A549 (cell line): ENCODE data around the gene PPP1R18. TPM values are rescaled to one million over a fixed set of nuclear protein-coding genes. Genes with fewer than 3 reads are reported as not detected.

Source experiments
- ATAC-seq, 2 experiments: fragments of 200-7000 bp in 1 of 2; fragments of >200 bp in 1 of 2; cut with Nextera tagmentation in 1 of 2; cut with Tn5 transposase in 1 of 2; 3 replicates each; pipeline versions ENCODE4 v1.8.0 to v1.9.1; 2018 to 2020; ENCODE audit warnings: mild to moderate bottlenecking in 1 of 2, moderate library complexity in 1 of 2
- CTCF ChIA-PET: fragments of 300-600 bp; sonication (Branson Sonifier 250); formaldehyde crosslinking; extraction: SDS; loops from one replicate; lab custom pipeline; 2021; ENCODE audit warnings: antibody characterized with exemption, inconsistent platforms; lab: Yijun Ruan, JAX
- POLR2A ChIA-PET: fragments of 350-600 bp; formaldehyde crosslinking; extraction: SDS; loops from one replicate; lab custom pipeline; 2021; ENCODE audit warnings: antibody characterized with exemption, inconsistent platforms; lab: Yijun Ruan, JAX
- DNase-seq, 2 experiments: peaks; one replicate each; pipeline versions ENCODE4 v3.0.0 to v3.0.0-alpha.2; 2011 to 2016; ENCODE audit warnings: low read depth in 1 of 2, low spot score in 1 of 2
- FAIRE-seq: peaks from 2 replicates; lab custom pipeline; 2011; peaks lifted over from hg19 to GRCh38; lab: Jason Lieb, UNC
- H3K27ac ChIP-seq, 2 experiments: fragments of >200 bp; sonication (Bioruptor Twin); formaldehyde crosslinking; 3 replicates each; pipeline ENCODE4 v1.5.1; 2016 to 2017
- H3K4me1 ChIP-seq: fragments of >200 bp; sonication (Bioruptor Twin); formaldehyde crosslinking; 3 replicates; pipeline ENCODE4 v1.6.1; 2016
- H3K4me2 ChIP-seq: fragments of >200 bp; sonication (Bioruptor Twin); formaldehyde crosslinking; 3 replicates; pipeline ENCODE4 v1.6.1; 2016
- H3K4me3 ChIP-seq: fragments of >200 bp; sonication (Bioruptor Twin); formaldehyde crosslinking; 3 replicates; pipeline ENCODE4 v1.5.1; 2016
- H3K9me3 ChIP-seq: fragments of >200 bp; sonication (Bioruptor Twin); formaldehyde crosslinking; 3 replicates; pipeline ENCODE4 v1.6.1; 2016
- ATOH8 ChIP-seq: fragments of 250-450 bp; sonication (Bioruptor Pico); IDR thresholded peaks from 2 replicates; pipeline ENCODE4 v1.5.0; 2020; ENCODE audit warnings: low read depth, mild to moderate bottlenecking, moderate library complexity
- CBX8 ChIP-seq: fragments of 200-600 bp; sonication (generic); IDR thresholded peaks from 2 replicates; pipeline ENCODE4 v1.6.1; 2016
- CEBPB ChIP-seq, 2 experiments: fragments of >200 bp in 1 of 2; sonication (Bioruptor Twin) in 1 of 2; formaldehyde crosslinking in 1 of 2; IDR thresholded peaks; 2 replicates each; pipeline ENCODE4 v1.6.1; 2012 to 2016
- CTCF ChIP-seq: fragments of >200 bp; sonication (Bioruptor Twin); formaldehyde crosslinking; IDR thresholded peaks from 3 replicates; pipeline ENCODE4 v1.5.1; 2016
- EHF ChIP-seq: fragments of 250-450 bp; sonication (Bioruptor Pico); IDR thresholded peaks from 2 replicates; pipeline ENCODE4 v1.5.0; 2020; ENCODE audit warnings: mild to moderate bottlenecking
- EP300 ChIP-seq, 2 experiments: fragments of >200 bp; sonication (Bioruptor Twin); formaldehyde crosslinking; IDR thresholded peaks; 2 replicates in 1 of 2; 3 replicates in 1 of 2; pipeline ENCODE4 v1.6.1; 2016 to 2017
- FOSL2 ChIP-seq, 2 experiments: fragments of 450-650 bp in 1 of 2; fragments of >200 bp in 1 of 2; sonication (Bioruptor Twin) in 1 of 2; formaldehyde crosslinking; IDR thresholded peaks; 2 replicates each; pipeline versions ENCODE4 v1.5.0 to v1.6.1; 2016 to 2020; ENCODE audit warnings: mild to moderate bottlenecking in 1 of 2, moderate library complexity in 1 of 2
- GATA3 ChIP-seq: IDR thresholded peaks from 2 replicates; pipeline ENCODE4 v1.6.1; 2012; ENCODE audit warnings: borderline replicate concordance
- HES2 ChIP-seq: fragments of >200 bp; sonication (Bioruptor Twin); formaldehyde crosslinking; IDR thresholded peaks from 2 replicates; pipeline ENCODE4 v1.6.1; 2016
- HOXA7 ChIP-seq: fragments of 250-450 bp; sonication (Bioruptor Pico); IDR thresholded peaks from 2 replicates; pipeline ENCODE4 v1.5.0; 2020; ENCODE audit warnings: mild to moderate bottlenecking, moderate library complexity
- MAFK ChIP-seq: fragments of 450-650 bp; IDR thresholded peaks from 2 replicates; pipeline ENCODE4 v1.6.1; 2014; ENCODE audit not compliant: partially characterized antibody
- MAZ ChIP-seq: fragments of 150-350 bp; IDR thresholded peaks from 2 replicates; pipeline ENCODE4 v1.6.1; 2014; ENCODE audit warnings: antibody characterized with exemption, low read depth, low read length, borderline replicate concordance
- MYC ChIP-seq: IDR thresholded peaks from 2 replicates; pipeline ENCODE4 v1.6.1; 2012; ENCODE audit warnings: mild to moderate bottlenecking, inconsistent platforms, low read length, improper control_type of control experiment, borderline replicate concordance
- NFE2L2 ChIP-seq: fragments of 150-350 bp; conservative IDR thresholded peaks from 2 replicates; pipeline ENCODE4 v1.6.1; 2014; ENCODE audit warnings: low read length
- PBX3 ChIP-seq: IDR thresholded peaks from 2 replicates; pipeline ENCODE4 v1.6.1; 2012
- PHF8 ChIP-seq: fragments of 200-600 bp; sonication (generic); IDR thresholded peaks from 2 replicates; pipeline ENCODE4 v1.6.1; 2016; ENCODE audit warnings: low read depth, mild to moderate bottlenecking, antibody characterized with exemption, moderate library complexity, borderline replicate concordance
- POLR2A ChIP-seq: IDR thresholded peaks from 2 replicates; pipeline ENCODE4 v1.6.1; 2012; ENCODE audit warnings: mild to moderate bottlenecking, low read length
- RARB ChIP-seq: fragments of 250-450 bp; sonication (Bioruptor Pico); IDR thresholded peaks from 2 replicates; pipeline ENCODE4 v1.8.0; 2021; ENCODE audit warnings: mild to moderate bottlenecking, moderate library complexity
- TP53 ChIP-seq: fragments of 250-450 bp; sonication (Bioruptor Pico); IDR thresholded peaks from 2 replicates; pipeline ENCODE4 v1.5.0; 2021; ENCODE audit warnings: mild to moderate bottlenecking, moderate library complexity
- ZFP36 ChIP-seq: fragments of 450-650 bp; IDR thresholded peaks from 2 replicates; pipeline ENCODE4 v1.6.1; 2014; ENCODE audit warnings: borderline replicate concordance; ENCODE audit not compliant: partially characterized antibody
- ZNF302 ChIP-seq: fragments of 250-450 bp; sonication (Bioruptor Pico); IDR thresholded peaks from 2 replicates; pipeline ENCODE4 v1.9.0; 2021; ENCODE audit warnings: inconsistent platforms, mild to moderate bottlenecking, moderate library complexity
- ZSCAN20 ChIP-seq: fragments of 250-450 bp; sonication (Bioruptor Pico); IDR thresholded peaks from 2 replicates; pipeline ENCODE4 v1.8.0; 2022; ENCODE audit warnings: mild to moderate bottlenecking, moderate library complexity
- WGBS: methylation state at CpG from one replicate; pipeline ENCODE4 v1.1.6; 2017; ENCODE audit errors: missing lambda C conversion rate; 5-methylcytosine and 5-hydroxymethylcytosine counted together
- polyA minus RNA-seq: library from RNA; depleted of rRNA, polyadenylated mRNA; stranded (reverse); fragments of >200 nt; gene quantifications from 2 replicates; pipeline ENCODE4 v1.2.3, GENCODE V29; 2011; rRNA and poly(A)+ RNA removed
- polyA plus RNA-seq, 4 experiments: library from polyadenylated mRNA; depleted of rRNA in 3 of 4; stranded (reverse); fragments of >200 nt; fragmentation: RNase III in 1 of 4; extraction: RNeasy Plus Mini Kit Qiagen cat#74134 plus additional on column Dnase treatment in 1 of 4; gene quantifications; 2 replicates in 3 of 4; 3 replicates in 1 of 4; pipeline ENCODE4 v1.2.3, GENCODE V29; 2011 to 2017
- TF ChIP-seq, protein P1 (sequence below): fragments of 450-650 bp; IDR thresholded peaks from 2 replicates; pipeline ENCODE4 v1.6.1; 2014; ENCODE audit warnings: antibody characterized with exemption

The PPP1R18 gene, protein sequence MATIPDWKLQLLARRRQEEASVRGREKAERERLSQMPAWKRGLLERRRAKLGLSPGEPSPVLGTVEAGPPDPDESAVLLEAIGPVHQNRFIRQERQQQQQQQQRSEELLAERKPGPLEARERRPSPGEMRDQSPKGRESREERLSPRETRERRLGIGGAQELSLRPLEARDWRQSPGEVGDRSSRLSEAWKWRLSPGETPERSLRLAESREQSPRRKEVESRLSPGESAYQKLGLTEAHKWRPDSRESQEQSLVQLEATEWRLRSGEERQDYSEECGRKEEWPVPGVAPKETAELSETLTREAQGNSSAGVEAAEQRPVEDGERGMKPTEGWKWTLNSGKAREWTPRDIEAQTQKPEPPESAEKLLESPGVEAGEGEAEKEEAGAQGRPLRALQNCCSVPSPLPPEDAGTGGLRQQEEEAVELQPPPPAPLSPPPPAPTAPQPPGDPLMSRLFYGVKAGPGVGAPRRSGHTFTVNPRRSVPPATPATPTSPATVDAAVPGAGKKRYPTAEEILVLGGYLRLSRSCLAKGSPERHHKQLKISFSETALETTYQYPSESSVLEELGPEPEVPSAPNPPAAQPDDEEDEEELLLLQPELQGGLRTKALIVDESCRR
- polyA plus RNA-seq (2011; rRNA removed) (20.6 and 25.4 TPM in 2 replicates), polyA plus RNA-seq (2017; fragmentation: RNase III; extraction: RNeasy Plus Mini Kit Qiagen cat#74134 plus additional on column Dnase treatment) (16.2 to 17.7 TPM (median 17.1 TPM) in 3 replicates), polyA minus RNA-seq (19.1 and 22.1 TPM in 2 replicates)
- polyA plus RNA-seq (2012; cell fraction: cytosol; rRNA removed), result 16.7 and 21.3 TPM in 2 replicates
- 20.2 and 24.1 TPM in 2 replicates for polyA plus RNA-seq (2012; cell fraction: nucleus; rRNA removed)

DNA sequence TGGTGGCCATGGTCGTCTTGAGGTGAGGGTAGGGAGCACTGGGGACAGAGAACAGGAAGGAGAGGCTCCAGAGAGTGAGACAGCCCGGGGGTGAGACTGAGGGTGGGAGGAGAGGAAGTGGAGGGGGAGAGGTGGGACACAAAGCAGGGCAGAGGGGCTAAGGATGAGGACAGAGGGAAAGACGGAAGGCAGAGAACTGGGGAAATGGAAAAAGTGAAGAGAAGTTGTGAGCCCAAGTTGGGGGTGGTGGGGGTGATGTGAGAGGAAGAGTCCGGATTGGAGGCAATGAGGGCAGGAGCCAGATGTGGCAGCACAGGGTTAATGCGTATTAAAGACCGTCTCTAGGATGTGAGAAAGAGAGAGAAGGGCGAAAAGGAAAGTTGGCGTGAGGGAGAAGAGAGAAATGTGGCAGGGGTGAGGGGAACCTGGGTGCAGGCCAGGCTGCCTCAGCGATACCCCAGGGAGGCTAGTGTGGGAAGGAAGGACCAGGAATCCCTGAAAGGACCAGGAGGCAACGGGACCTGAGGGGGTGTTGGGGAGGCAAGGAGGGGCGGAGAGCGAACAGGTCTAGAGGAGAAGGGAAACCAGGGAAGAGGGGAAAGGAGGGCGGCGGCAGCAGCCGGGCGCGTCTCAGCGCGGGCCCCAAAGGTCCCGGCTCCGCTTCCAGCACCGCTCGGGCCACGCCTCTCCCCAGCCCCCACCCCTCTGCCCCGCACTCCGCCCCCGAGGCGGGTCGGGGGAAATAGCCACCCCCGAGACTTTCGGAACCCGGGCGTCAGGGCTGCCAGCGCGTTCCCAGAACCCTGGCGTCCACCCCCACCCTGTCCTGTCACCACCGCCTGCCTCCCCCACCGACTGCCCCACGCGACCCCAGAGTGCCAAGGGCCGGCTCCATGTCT is at the start of gene PPP1R18:
Gene PPP1R18, minus strand, starts transcription at position 637 of the 899 bp plus-strand sequence. Its CDS starts 627 bp downstream, at position 10.
- Histone ChIP-seq H3K4me3 (peak within 1 kb of the TSS; percentile 84), H3K27ac (peak within 1 kb of the TSS; percentile 83 to 99), H3K9me3 (no peaks in the 10 kb centered on the region), H3K4me1 (peaks cover 64% of the 10 kb centered on the region), H3K4me2 (peak within 1 kb of the TSS; percentile 79)
- no peak for TF ChIP-seq MAFK
- TF ChIP-seq NFE2L2, result no peak
- TF ChIP-seq CEBPB (IDR thresholded peaks at IDR 0.05), result no peak
- no peak for TF ChIP-seq GATA3
- TF ChIP-seq CTCF, result no peak
- TF ChIP-seq PHF8, result no peak
- no peak for TF ChIP-seq ZSCAN20 (CRISPR knock-in tag)
- TF ChIP-seq POLR2A, result no peak
- no peak for TF ChIP-seq CBX8
- TF ChIP-seq, protein P1, sequence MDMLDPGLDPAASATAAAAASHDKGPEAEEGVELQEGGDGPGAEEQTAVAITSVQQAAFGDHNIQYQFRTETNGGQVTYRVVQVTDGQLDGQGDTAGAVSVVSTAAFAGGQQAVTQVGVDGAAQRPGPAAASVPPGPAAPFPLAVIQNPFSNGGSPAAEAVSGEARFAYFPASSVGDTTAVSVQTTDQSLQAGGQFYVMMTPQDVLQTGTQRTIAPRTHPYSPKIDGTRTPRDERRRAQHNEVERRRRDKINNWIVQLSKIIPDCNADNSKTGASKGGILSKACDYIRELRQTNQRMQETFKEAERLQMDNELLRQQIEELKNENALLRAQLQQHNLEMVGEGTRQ, result no peak
- TF ChIP-seq HES2, result no peak
- TF ChIP-seq MAZ, result no peak
- TF ChIP-seq EHF, result no peak
- no peak for TF ChIP-seq MYC
- TF ChIP-seq EP300 (IDR thresholded peaks at IDR 0.05), result no peak
- no peak for TF ChIP-seq TP53 (CRISPR knock-in tag)
- peak in 1 of 2 experiments; percentile 34 for DNase-seq
- CTCF ChIA-PET, result interaction anchor here (1.0 to 17.1 kb wide), 5 partner anchors 12 to 52 kb away, joined by 3 to 539 read pairs (median 3); partner anchors contain the start of genes MDC1 and TUBB
- no peak for FAIRE-seq
- ATAC-seq, result peak; percentile 18 to 62; a peak in 5 of 6 replicates
- 6% methylated on average over 23 of the region's 41 CpGs for WGBS
- POLR2A ChIA-PET, result no interaction called here

- ChIA-PET CTCF (interaction anchor here (0.9 to 1.5 kb wide), 2 partner anchors 13 to 86 kb away, joined by 4 to 5 read pairs; no protein-coding TSS in a partner anchor), POLR2A (no interaction called here)
- WGBS, result 88% methylated on average over 8 of the region's 8 CpGs
- Histone ChIP-seq H3K9me3 (no peaks in the 10 kb centered on the region), H3K4me2 (no peak overlapping the region), H3K4me1 (peaks cover 36% of the 10 kb centered on the region), H3K4me3 (no peak overlapping the region), H3K27ac (no peak overlapping the region)
- FAIRE-seq, result no peak
- ATAC-seq, result no peak
- TF ChIP-seq MAFK (no peak), RARB (CRISPR knock-in tag) (no peak), ZNF302 (CRISPR knock-in tag) (no peak), FOSL2 (IDR thresholded peaks at IDR 0.05) (no peak), FOSL2 (CRISPR knock-in tag; IDR thresholded peaks at IDR 0.05) (no peak), POLR2A (no peak), ATOH8 (no peak), CEBPB (IDR thresholded peaks at IDR 0.05) (no peak), CTCF (no peak), ZFP36 (no peak), MYC (no peak), PBX3 (no peak), HOXA7 (CRISPR knock-in tag) (no peak), CBX8 (no peak)
- no peak for DNase-seq
Measured at GRCh38 chr6:30735668-30736314, 49.3 kb upstream of the PPP1R18 start.
